ENCODE data around the gene ZNF462. TPM values are rescaled to one million over a fixed set of nuclear protein-coding genes. Genes with fewer than 3 reads are reported as not detected.

The ZNF462 gene
- total RNA-seq, 2 experiments from 2014 or later = 1.1 to 1.3 TPM

GRCh38 chr9:107007402-107007801, 144.4 kb downstream of the ZNF462 start:
- intact Hi-C loops (cut with DNase I, micrococcal nuclease) = no loop called here
- Histone ChIP-seq H3K9me3 (ENCODE audit: control insufficient read depth in 1 of 2, insufficient read depth in 1 of 2, low read length in 2 of 2) (peaks cover 0 to 4% of the 10 kb centered on the region in 2 experiments), H3K4me3 (ENCODE audit: low read length) (no peak overlapping the region), H3K27ac (ENCODE audit: low read depth in 1 of 2, low read length in 2 of 2) (no peak overlapping the region), H3K36me3 (ENCODE audit: insufficient read depth, low read length) (no peaks in the 10 kb centered on the region), H3K4me1 (ENCODE audit: insufficient read depth, low read length) (no peaks in the 10 kb centered on the region), H3K27me3 (ENCODE audit: control insufficient read depth in 1 of 2, insufficient read depth in 2 of 2, low read length in 2 of 2) (no peaks in the 10 kb centered on the region)
- ChIA-PET POLR2A (no interaction called here), CTCF (no interaction called here)
- TF ChIP-seq, protein P1, sequence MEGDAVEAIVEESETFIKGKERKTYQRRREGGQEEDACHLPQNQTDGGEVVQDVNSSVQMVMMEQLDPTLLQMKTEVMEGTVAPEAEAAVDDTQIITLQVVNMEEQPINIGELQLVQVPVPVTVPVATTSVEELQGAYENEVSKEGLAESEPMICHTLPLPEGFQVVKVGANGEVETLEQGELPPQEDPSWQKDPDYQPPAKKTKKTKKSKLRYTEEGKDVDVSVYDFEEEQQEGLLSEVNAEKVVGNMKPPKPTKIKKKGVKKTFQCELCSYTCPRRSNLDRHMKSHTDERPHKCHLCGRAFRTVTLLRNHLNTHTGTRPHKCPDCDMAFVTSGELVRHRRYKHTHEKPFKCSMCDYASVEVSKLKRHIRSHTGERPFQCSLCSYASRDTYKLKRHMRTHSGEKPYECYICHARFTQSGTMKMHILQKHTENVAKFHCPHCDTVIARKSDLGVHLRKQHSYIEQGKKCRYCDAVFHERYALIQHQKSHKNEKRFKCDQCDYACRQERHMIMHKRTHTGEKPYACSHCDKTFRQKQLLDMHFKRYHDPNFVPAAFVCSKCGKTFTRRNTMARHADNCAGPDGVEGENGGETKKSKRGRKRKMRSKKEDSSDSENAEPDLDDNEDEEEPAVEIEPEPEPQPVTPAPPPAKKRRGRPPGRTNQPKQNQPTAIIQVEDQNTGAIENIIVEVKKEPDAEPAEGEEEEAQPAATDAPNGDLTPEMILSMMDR (IDR thresholded peaks at IDR 0.05) = no peak
- Mint-ChIP-seq H3K4me1 (ENCODE audit: low read depth) (no peaks in the 10 kb centered on the region), H3K27me3 (no peaks in the 10 kb centered on the region), H3K27ac (no peak overlapping the region), H3K9me3 (peaks cover 3% of the 10 kb centered on the region), H3K4me3 (no peak overlapping the region), H3K36me3 (ENCODE audit: low read depth) (no peaks in the 10 kb centered on the region)
- ATAC-seq (ENCODE audit: poor library complexity) (no peak), DNase-seq (no peak)

GRCh38 chr9:107008011-107008410, 145.0 kb downstream of the ZNF462 start:
- intact Hi-C loops (cut with DNase I, micrococcal nuclease) = no loop called here
- TF ChIP-seq, protein P1 (IDR thresholded peaks at IDR 0.05) = no peak
- ChIA-PET CTCF (no interaction called here), POLR2A (no interaction called here)
- Mint-ChIP-seq H3K36me3 (ENCODE audit: low read depth) (no peaks in the 10 kb centered on the region), H3K4me1 (ENCODE audit: low read depth) (no peaks in the 10 kb centered on the region), H3K9me3 (peaks cover 3% of the 10 kb centered on the region), H3K27me3 (no peaks in the 10 kb centered on the region), H3K27ac (no peak overlapping the region), H3K4me3 (no peak overlapping the region)
- no peak overlapping the region for H3K27ac ChIP-seq (ENCODE audit: low read depth in 1 of 2, low read length in 2 of 2)
- H3K27me3 ChIP-seq (ENCODE audit: control insufficient read depth in 1 of 2, insufficient read depth in 2 of 2, low read length in 2 of 2) = no peaks in the 10 kb centered on the region
- DNase-seq = no peak
- no peaks in the 10 kb centered on the region for H3K36me3 ChIP-seq (ENCODE audit: insufficient read depth, low read length)
- no peak for ATAC-seq (ENCODE audit: poor library complexity)
- no peak overlapping the region for H3K4me3 ChIP-seq (ENCODE audit: low read length)
- H3K4me1 ChIP-seq (ENCODE audit: insufficient read depth, low read length) = no peaks in the 10 kb centered on the region
- H3K9me3 ChIP-seq (ENCODE audit: control insufficient read depth in 1 of 2, insufficient read depth in 1 of 2, low read length in 2 of 2) = peaks cover 0 to 4% of the 10 kb centered on the region in 2 experiments

DNA sequence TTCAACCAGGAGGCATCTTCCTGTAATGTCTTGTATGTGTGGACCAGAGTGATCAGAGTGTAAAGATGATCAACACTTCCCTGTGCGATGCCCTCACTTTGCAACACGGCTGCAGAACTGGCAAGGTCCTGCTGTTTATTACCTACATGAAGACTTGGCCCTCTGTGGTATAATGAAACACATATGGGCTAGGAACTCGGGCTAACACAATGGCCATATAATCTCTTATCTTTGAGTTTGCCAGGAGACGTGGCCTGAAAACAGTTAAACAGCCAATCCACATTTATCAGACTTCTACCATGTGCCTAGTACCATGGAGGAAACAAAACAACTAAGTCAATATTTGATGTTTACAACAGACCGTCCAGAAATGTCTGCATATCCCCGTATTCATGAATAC, 145.5 kb downstream of the ZNF462 start:
- DNase-seq = no peak
- no peak overlapping the region for H3K4me3 Mint-ChIP-seq
- H3K27ac ChIP-seq (ENCODE audit: low read depth in 1 of 2, low read length in 2 of 2) = no peak overlapping the region
- H3K4me1 ChIP-seq (ENCODE audit: insufficient read depth, low read length) = no peaks in the 10 kb centered on the region
- no peaks in the 10 kb centered on the region for H3K36me3 Mint-ChIP-seq (ENCODE audit: low read depth)
- H3K9me3 Mint-ChIP-seq = peaks cover 3% of the 10 kb centered on the region
- no peak overlapping the region for H3K4me3 ChIP-seq (ENCODE audit: low read length)
- CTCF ChIA-PET = no interaction called here
- no peak for ATAC-seq (ENCODE audit: poor library complexity)
- H3K27me3 Mint-ChIP-seq = no peaks in the 10 kb centered on the region
- peaks cover 0 to 4% of the 10 kb centered on the region in 2 experiments for H3K9me3 ChIP-seq (ENCODE audit: control insufficient read depth in 1 of 2, insufficient read depth in 1 of 2, low read length in 2 of 2)
- POLR2A ChIA-PET = no interaction called here
- TF ChIP-seq, protein P1 (IDR thresholded peaks at IDR 0.05) = no peak
- intact Hi-C loops (cut with DNase I, micrococcal nuclease) = no loop called here
- no peak overlapping the region for H3K27ac Mint-ChIP-seq
- H3K27me3 ChIP-seq (ENCODE audit: control insufficient read depth in 1 of 2, insufficient read depth in 2 of 2, low read length in 2 of 2) = no peaks in the 10 kb centered on the region
- H3K36me3 ChIP-seq (ENCODE audit: insufficient read depth, low read length) = no peaks in the 10 kb centered on the region
- H3K4me1 Mint-ChIP-seq (ENCODE audit: low read depth) = no peaks in the 10 kb centered on the region
